ENCODE measurements around the gene TGFBR3.
A peak's percentile ranks its signal among the peaks of the same experiment; 100 is the strongest.

TGFBR3 gene

GRCh38 chr1:91885716-91886506, at the start of gene TGFBR3:
TSS of gene TGFBR3 (minus strand) at chr1:91886151. CDS start at chr1:91861531, 24,620 bp downstream.
- peak; percentile 69 for DNase-seq

GRCh38 chr1:91929250-91929649, 43.3 kb upstream of the TGFBR3 start:
- DNase-seq = no peak

- DNase-seq = no peak
Measured at GRCh38 chr1:91928026-91928425, 42.1 kb upstream of the TGFBR3 start.

GRCh38 chr1:91925644-91926435, 39.9 kb upstream of the TGFBR3 start:
- no peak for DNase-seq

GRCh38 chr1:91924146-91924545, 38.2 kb upstream of the TGFBR3 start:
- DNase-seq = no peak

- no peak for DNase-seq
Measured at GRCh38 chr1:91919962-91920361, 34.0 kb upstream of the TGFBR3 start.

GRCh38 chr1:91916811-91917460, 31.0 kb upstream of the TGFBR3 start:
- DNase-seq = no peak

GRCh38 chr1:91916046-91916445, 30.1 kb upstream of the TGFBR3 start:
- DNase-seq = no peak

- no peak for DNase-seq
Measured at GRCh38 chr1:91913018-91913417, 27.1 kb upstream of the TGFBR3 start.

GRCh38 chr1:91912266-91912665, 26.3 kb upstream of the TGFBR3 start:
- DNase-seq = no peak

- no peak for DNase-seq
Measured at GRCh38 chr1:91901231-91901630, 15.3 kb upstream of the TGFBR3 start.

- DNase-seq = no peak
Measured at GRCh38 chr1:91900562-91900961, 14.6 kb upstream of the TGFBR3 start.

GRCh38 chr1:91897016-91897415, 11.1 kb upstream of the TGFBR3 start:
- DNase-seq = no peak

- DNase-seq = no peak
Measured at GRCh38 chr1:91895832-91896556, 10.0 kb upstream of the TGFBR3 start.

- DNase-seq = no peak
Measured at GRCh38 chr1:91894036-91894761, 8.2 kb upstream of the TGFBR3 start.

- no peak for DNase-seq
Measured at GRCh38 chr1:91891969-91892368, 6.0 kb upstream of the TGFBR3 start.

GRCh38 chr1:91891454-91891853, 5.5 kb upstream of the TGFBR3 start:
- no peak for DNase-seq

GRCh38 chr1:91889717-91890459, 3.9 kb upstream of the TGFBR3 start:
- no peak for DNase-seq

GRCh38 chr1:91885213-91885715, 687 bp downstream of the TGFBR3 start:
- peak; percentile 13 for DNase-seq

- DNase-seq = peak; percentile 36
Measured at GRCh38 chr1:91884459-91885212, 1.3 kb downstream of the TGFBR3 start.

Measured in stimulated activated CD4-positive, alpha-beta T cell treated with anti-CD3 and anti-CD28 coated beads, Interleukin-12 subunit alpha, Interleukin-12 subunit beta, amount 100 ng/mL, for 4 hours (primary cell).